HG02759 (cell line): ENCODE results near the gene CRIP1.

ENCODE experiments used
- ATAC-seq: cut with Tn5 transposase; IDR thresholded peaks from one replicate; pipeline ENCODE4 v1.9.1; 2021; ENCODE audit warnings: mild to moderate bottlenecking, moderate library complexity; ENCODE audit not compliant: unreplicated experiment

Gene CRIP1

GRCh38 chr14:105480199-105480746, 6.4 kb upstream of the CRIP1 start:
- no peak for ATAC-seq

GRCh38 chr14:105480807-105481801, 5.6 kb upstream of the CRIP1 start:
- ATAC-seq: peak; percentile 51

GRCh38 chr14:105481886-105482457, 4.7 kb upstream of the CRIP1 start:
- ATAC-seq: peak; percentile 60

- ATAC-seq: no peak
Measured at GRCh38 chr14:105482486-105483110, 4.1 kb upstream of the CRIP1 start.

GRCh38 chr14:105483300-105484068, 3.2 kb upstream of the CRIP1 start:
- no peak for ATAC-seq

- ATAC-seq: no peak
Measured at GRCh38 chr14:105484069-105484996, 2.4 kb upstream of the CRIP1 start.

- ATAC-seq: no peak
Measured at GRCh38 chr14:105484997-105485393, 1.7 kb upstream of the CRIP1 start.

GRCh38 chr14:105485739-105486162, 935 bp upstream of the CRIP1 start:
- ATAC-seq: no peak

GRCh38 chr14:105486974-105487448, 325 bp downstream of the CRIP1 start:
- no peak for ATAC-seq

GRCh38 chr14:105487449-105487985, 831 bp downstream of the CRIP1 start:
- no peak for ATAC-seq

- ATAC-seq: no peak
Measured at GRCh38 chr14:105487986-105488777, 1.5 kb downstream of the CRIP1 start.

- ATAC-seq: no peak
Measured at GRCh38 chr14:105488781-105489541, 2.3 kb downstream of the CRIP1 start.

- no peak for ATAC-seq
Measured at GRCh38 chr14:105489542-105490266, 3.0 kb downstream of the CRIP1 start.

- no peak for ATAC-seq
Measured at GRCh38 chr14:105490267-105490571, 3.5 kb downstream of the CRIP1 start.

GRCh38 chr14:105490572-105491365, 4.1 kb downstream of the CRIP1 start, which contains the start of gene TEDC1:
TSS of gene TEDC1 (plus strand) at chr14:105491246. CDS start at chr14:105491376, 130 bp downstream.
- ATAC-seq: peak; percentile 73

- peak; percentile 3 for ATAC-seq
Measured at GRCh38 chr14:105491366-105491973, 4.8 kb downstream of the CRIP1 start.
